Neural crest cell (in vitro differentiated cells): ENCODE results near the gene ATP6V1E1. TPM values are rescaled to one million over a fixed set of nuclear protein-coding genes. Genes with fewer than 3 reads are reported as not detected.
A peak's percentile ranks its signal among the peaks of the same experiment; 100 is the strongest.

Experiments
- DNase-seq: peaks from one replicate; pipeline ENCODE4 v3.0.0; 2021; ENCODE audit warnings: low read depth, mixed read lengths, low spot score
- H3K27ac Mint-ChIP-seq: one replicate; pipeline ENCODE4 v1.8.0; 2021; ENCODE audit warnings: mild to moderate bottlenecking, mixed read lengths; ENCODE audit not compliant: unreplicated experiment
- H3K27me3 Mint-ChIP-seq: 2 replicates; pipeline ENCODE4 v1.8.0; 2021; ENCODE audit warnings: low read depth, mild to moderate bottlenecking, mixed read lengths
- H3K36me3 Mint-ChIP-seq: 2 replicates; pipeline ENCODE4 v1.8.0; 2021; ENCODE audit warnings: low read depth, mild to moderate bottlenecking, mixed read lengths
- H3K4me1 Mint-ChIP-seq: 2 replicates; pipeline ENCODE4 v1.8.0; 2021; ENCODE audit warnings: mixed read lengths
- H3K4me3 Mint-ChIP-seq: one replicate; pipeline ENCODE4 v1.8.0; 2021; ENCODE audit warnings: mild to moderate bottlenecking, mixed read lengths
- H3K9me3 Mint-ChIP-seq: 2 replicates; pipeline ENCODE4 v1.8.0; 2021; ENCODE audit warnings: mixed read lengths
- total RNA-seq: library from RNA; stranded (reverse); gene quantifications from 2 replicates; pipeline ENCODE4 v1.2.1, GENCODE V29; 2021
- TF ChIP-seq, protein P1 (sequence below): fragments of 200-600 bp; sonication (generic); conservative IDR thresholded peaks from 2 replicates; pipeline ENCODE4 v1.5.0; 2021; ENCODE audit warnings: antibody characterized with exemption, mild to moderate bottlenecking

ATP6V1E1 gene
- total RNA-seq, 1 donor from 2014 or later: 63.9 TPM

DNA sequence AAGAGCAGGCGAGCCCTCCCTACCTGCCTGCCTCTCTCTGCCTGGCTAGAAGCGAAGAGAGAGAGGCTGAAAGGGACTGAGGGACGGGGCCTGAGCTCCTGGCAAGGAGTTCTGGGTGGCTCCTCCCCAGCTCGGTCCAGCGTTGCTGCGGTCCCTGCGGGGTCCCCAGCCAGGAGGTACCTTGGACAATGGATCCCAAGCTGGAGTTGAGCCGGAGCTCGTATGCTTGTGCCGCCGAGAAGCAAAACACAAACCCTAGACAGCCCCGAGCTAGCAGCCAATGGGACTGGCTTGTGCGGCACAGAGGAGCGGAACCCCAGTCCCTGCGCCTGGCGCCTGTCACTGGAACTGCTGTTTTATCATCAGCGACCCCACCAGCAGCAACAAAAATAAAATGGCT, 46.9 kb downstream of the ATP6V1E1 start:
- TF ChIP-seq, protein P1, sequence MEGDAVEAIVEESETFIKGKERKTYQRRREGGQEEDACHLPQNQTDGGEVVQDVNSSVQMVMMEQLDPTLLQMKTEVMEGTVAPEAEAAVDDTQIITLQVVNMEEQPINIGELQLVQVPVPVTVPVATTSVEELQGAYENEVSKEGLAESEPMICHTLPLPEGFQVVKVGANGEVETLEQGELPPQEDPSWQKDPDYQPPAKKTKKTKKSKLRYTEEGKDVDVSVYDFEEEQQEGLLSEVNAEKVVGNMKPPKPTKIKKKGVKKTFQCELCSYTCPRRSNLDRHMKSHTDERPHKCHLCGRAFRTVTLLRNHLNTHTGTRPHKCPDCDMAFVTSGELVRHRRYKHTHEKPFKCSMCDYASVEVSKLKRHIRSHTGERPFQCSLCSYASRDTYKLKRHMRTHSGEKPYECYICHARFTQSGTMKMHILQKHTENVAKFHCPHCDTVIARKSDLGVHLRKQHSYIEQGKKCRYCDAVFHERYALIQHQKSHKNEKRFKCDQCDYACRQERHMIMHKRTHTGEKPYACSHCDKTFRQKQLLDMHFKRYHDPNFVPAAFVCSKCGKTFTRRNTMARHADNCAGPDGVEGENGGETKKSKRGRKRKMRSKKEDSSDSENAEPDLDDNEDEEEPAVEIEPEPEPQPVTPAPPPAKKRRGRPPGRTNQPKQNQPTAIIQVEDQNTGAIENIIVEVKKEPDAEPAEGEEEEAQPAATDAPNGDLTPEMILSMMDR: no peak
- no peaks in the 10 kb centered on the region for H3K36me3 Mint-ChIP-seq
- H3K4me3 Mint-ChIP-seq: no peak overlapping the region
- no peaks in the 10 kb centered on the region for H3K27me3 Mint-ChIP-seq
- peaks cover 5% of the 10 kb centered on the region for H3K4me1 Mint-ChIP-seq
- no peak overlapping the region for H3K27ac Mint-ChIP-seq
- no peaks in the 10 kb centered on the region for H3K9me3 Mint-ChIP-seq
- no peak for DNase-seq

DNA sequence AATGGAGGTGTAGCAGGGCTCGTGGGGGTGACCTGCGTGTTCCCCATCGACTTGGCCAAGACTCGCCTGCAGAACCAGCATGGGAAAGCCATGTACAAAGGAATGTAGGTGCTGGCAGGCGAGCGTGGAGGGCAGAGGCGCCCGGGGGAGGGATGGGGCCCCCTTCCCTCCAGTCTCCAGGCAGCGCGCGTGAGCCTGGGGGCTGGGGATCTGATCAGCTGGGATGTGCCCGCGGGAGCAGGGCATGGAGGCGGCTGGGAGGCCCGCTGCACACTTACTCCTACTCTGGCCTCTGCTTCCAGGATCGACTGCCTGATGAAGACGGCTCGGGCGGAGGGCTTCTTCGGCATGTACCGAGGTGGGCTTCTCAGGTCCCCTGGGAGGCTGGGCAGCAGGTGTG, 47.5 kb downstream of the ATP6V1E1 start:
- no peaks in the 10 kb centered on the region for H3K36me3 Mint-ChIP-seq
- H3K9me3 Mint-ChIP-seq: no peaks in the 10 kb centered on the region
- peaks cover 8% of the 10 kb centered on the region for H3K4me1 Mint-ChIP-seq
- no peak overlapping the region for H3K4me3 Mint-ChIP-seq
- H3K27me3 Mint-ChIP-seq: no peaks in the 10 kb centered on the region
- H3K27ac Mint-ChIP-seq: no peak overlapping the region
- TF ChIP-seq, protein P1: no peak
- no peak for DNase-seq

DNA sequence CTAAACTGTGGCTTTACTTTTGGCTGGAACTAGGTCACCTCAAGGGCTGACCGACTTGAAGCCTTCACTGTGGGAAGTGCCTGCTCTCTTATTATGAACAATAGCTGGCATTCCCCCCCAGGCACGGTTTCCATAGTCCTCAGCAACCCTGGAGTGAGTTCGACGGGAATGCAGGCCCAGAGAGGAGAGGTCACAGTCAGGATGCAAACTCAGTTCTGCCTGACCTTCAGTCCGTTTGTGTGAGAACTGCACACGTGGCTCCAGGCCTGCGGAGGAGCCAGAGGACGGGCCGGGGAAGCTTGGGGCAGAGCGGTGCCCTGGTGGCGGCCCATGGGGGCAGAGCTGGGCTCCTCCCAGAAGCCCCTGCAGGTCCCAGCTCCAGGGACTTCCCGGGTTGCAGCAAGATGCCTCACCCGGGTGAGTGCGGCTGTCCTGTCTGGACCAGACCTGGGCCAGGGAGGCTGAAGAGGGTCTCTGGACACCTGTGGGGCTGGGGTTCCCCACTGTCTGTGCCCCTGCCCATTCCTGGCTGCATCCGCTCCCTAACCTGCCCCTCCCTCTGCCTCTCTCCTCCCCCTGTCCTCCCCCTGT, 48.0 kb downstream of the ATP6V1E1 start:
- TF ChIP-seq, protein P1: no peak
- no peak for DNase-seq
- H3K9me3 Mint-ChIP-seq: no peaks in the 10 kb centered on the region
- no peaks in the 10 kb centered on the region for H3K27me3 Mint-ChIP-seq
- H3K27ac Mint-ChIP-seq: peak overlapping the region; percentile 39
- no peaks in the 10 kb centered on the region for H3K36me3 Mint-ChIP-seq
- H3K4me3 Mint-ChIP-seq: no peak overlapping the region
- peaks cover 13% of the 10 kb centered on the region for H3K4me1 Mint-ChIP-seq

DNA sequence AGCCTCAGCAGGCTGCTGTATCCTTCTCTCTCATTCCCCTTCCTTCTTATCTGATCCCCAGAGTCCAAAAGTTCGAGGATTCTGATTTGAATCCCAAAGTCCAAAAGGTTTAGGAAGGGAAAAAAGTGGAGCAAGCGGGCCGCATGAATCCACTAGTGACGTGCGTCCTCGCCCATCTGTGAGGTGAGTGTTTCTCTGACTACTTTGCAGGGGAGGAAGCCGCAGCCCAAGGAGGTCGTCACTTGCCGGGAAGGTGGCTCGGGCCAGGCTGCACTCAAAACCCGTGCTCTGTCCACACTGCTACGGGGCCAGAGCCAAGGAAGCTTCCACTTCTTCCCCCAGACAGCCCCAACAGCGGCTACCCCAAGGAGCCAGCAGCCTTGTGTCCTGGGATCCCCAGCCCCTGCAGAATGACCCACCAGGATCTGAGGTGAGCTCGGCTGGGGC, 49.0 kb downstream of the ATP6V1E1 start:
- no peaks in the 10 kb centered on the region for H3K9me3 Mint-ChIP-seq
- H3K27me3 Mint-ChIP-seq: no peaks in the 10 kb centered on the region
- no peak for DNase-seq
- TF ChIP-seq, protein P1: no peak
- no peak overlapping the region for H3K4me3 Mint-ChIP-seq
- H3K4me1 Mint-ChIP-seq: peaks cover 14% of the 10 kb centered on the region
- H3K27ac Mint-ChIP-seq: no peak overlapping the region
- no peaks in the 10 kb centered on the region for H3K36me3 Mint-ChIP-seq

DNA sequence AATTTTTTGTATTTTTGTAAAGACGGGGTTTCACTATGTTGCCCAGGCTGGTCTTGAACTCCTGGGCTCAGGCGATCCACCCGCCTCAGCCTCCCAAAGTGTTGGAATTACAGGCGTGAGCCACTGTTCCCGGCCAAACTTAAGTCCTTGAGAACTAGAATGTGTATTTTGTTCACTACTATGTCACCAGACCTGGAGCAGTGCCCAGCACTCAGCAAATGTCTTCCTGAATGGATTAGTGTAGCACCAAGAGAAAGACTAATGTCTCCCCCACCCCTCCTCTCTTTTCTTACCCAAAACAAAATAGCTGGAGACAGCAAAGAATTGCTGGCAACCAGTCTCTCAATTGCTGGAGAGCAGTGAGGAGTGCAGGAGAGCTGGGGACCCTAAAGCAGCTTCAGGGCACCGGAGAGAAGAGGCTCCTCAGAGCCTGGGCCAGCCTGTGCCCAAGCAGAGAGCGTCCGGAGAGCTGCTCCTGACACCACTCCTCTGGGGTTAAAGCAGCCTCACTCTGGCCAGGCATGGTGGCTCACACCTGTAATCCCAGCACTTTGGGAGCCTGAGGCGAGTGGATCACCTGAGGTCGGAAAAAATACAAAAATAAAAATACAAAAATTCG, 50.3 kb downstream of the ATP6V1E1 start:
- Mint-ChIP-seq H3K4me1 (peaks cover 14% of the 10 kb centered on the region), H3K27ac (no peak overlapping the region), H3K36me3 (no peaks in the 10 kb centered on the region), H3K27me3 (no peaks in the 10 kb centered on the region), H3K9me3 (no peaks in the 10 kb centered on the region), H3K4me3 (no peak overlapping the region)
- DNase-seq: no peak
- TF ChIP-seq, protein P1: no peak
